Measurements from ENCODE around the gene SREBF2. TPM values are rescaled to one million over a fixed set of nuclear protein-coding genes. Genes with fewer than 3 reads are reported as not detected.

Gene SREBF2
- total and polyA plus RNA-seq, 2 donors (not counting 3 experiments of a cell fraction or from before 2014, with no cell fraction given), result 101 to 136 TPM

DNA sequence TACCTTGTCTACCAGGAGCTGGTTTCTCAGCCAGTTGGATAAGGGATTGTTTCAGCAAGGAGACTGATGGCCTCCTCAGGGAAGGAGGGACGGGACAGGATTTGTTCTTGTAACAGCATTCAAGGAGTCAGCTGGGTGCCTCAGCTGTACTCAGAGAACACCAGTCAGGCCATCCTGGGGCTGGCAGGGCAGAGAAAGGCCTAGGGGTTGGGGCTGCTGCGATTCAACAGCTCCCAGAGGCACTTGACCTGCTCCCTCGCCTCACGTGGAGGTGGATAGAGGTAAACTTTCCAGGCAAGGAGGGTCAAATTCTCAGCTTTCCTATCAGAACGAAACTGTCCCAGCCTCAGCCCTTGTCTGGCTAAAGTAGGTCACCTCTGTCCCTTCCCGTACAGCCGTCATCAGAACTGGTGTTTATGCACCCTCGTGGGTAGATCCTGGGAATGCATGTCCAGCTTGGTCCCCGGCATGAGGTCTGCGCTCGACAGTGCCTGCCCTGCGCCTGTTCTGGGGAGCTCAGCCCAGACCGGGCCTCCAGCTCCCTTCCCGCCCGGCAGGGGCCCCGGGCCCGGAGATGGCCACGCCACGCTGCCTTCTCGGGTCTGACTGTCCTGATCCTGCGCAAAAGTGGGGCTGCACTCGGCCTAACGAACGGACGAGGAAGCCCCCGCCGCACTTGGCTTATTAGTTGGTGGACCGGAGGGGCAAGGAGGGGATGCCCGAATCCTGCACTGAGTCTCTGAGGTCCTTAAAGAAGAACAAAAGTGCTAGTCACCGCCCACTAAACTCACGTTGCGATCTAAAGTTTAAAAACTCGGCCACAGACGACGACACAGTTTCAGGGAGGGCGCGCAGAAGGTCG, 33.2 kb upstream of the SREBF2 start:
- Histone ChIP-seq H3K9me1 (replicated peaks; ENCODE audit: control insufficient read depth, extremely low read depth, insufficient read depth, low read length) (no peaks in the 10 kb centered on the region), H3K9me3 (replicated peaks; ENCODE audit: control insufficient read depth, insufficient read depth, low read length) (no peaks in the 10 kb centered on the region), H3K36me3 (ENCODE audit: control insufficient read depth in 2 of 2, extremely low read depth in 1 of 2, insufficient read depth in 2 of 2, low read length in 2 of 2) (no peaks in the 10 kb centered on the region), H2AFZ (ENCODE audit: low read depth, low read length) (peak overlapping the region; percentile 86), H3K4me1 (ENCODE audit: control insufficient read depth, extremely low read depth, insufficient read depth, low read length) (peaks cover 16% of the 10 kb centered on the region), H4K20me1 (replicated peaks; ENCODE audit: control insufficient read depth, extremely low read depth, insufficient read depth, low read length) (no peaks in the 10 kb centered on the region), H3K27me3 (ENCODE audit: control insufficient read depth in 2 of 2, insufficient read depth in 2 of 2, low read length in 2 of 2) (no peaks in the 10 kb centered on the region), H3K4me2 (ENCODE audit: insufficient read depth, low read length) (peak overlapping the region; percentile 91), H3K27ac (ENCODE audit: insufficient read depth, low read depth, low read length) (peak overlapping the region; percentile 21), H3K4me3 (replicated peaks in 1 of 3; ENCODE audit: insufficient read depth in 1 of 3, low read depth in 1 of 3, low read length in 3 of 3) (peak overlapping the region; percentile 62 to 83 (median 78)), H3K79me2 (ENCODE audit: control insufficient read depth, insufficient read depth, low read length) (peaks cover 5% of the 10 kb centered on the region), H3K9ac (replicated peaks; ENCODE audit: extremely low read depth, insufficient read depth, low read length) (peak overlapping the region; percentile 50)
- DNase-seq (ENCODE audit: low read depth, low spot score) (no peak), FAIRE-seq (peak; percentile 33)
- TSS peak; percentile 84 for BruUV-seq (replicated peaks)
- dilution Hi-C loops (cut with MboI; ENCODE audit: extremely low pct_ligation_motif_present, low sequenced_read_pairs) (no loop called here), intact Hi-C loops (cut with micrococcal nuclease) (loop anchor here (1.0 to 5.0 kb wide), 3 partner anchors 18 to 102 kb away; partner anchors contain the start of genes MEI1 and SREBF2)
- TF ChIP-seq MYC (IDR thresholded peaks at IDR 0.05; ENCODE audit: low read depth, low read length) (no peak), FOS (IDR thresholded peaks at IDR 0.05; ENCODE audit: borderline replicate concordance, insufficient read depth, low read length) (no peak), JUN (IDR thresholded peaks at IDR 0.05; ENCODE audit: borderline replicate concordance, insufficient read depth, insufficient read length, low read depth) (no peak)
- TF ChIP-seq, protein P1, sequence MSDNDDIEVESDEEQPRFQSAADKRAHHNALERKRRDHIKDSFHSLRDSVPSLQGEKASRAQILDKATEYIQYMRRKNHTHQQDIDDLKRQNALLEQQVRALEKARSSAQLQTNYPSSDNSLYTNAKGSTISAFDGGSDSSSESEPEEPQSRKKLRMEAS (IDR thresholded peaks at IDR 0.05; ENCODE audit: insufficient read depth, insufficient read length), result no peak
- TF ChIP-seq, protein P2, sequence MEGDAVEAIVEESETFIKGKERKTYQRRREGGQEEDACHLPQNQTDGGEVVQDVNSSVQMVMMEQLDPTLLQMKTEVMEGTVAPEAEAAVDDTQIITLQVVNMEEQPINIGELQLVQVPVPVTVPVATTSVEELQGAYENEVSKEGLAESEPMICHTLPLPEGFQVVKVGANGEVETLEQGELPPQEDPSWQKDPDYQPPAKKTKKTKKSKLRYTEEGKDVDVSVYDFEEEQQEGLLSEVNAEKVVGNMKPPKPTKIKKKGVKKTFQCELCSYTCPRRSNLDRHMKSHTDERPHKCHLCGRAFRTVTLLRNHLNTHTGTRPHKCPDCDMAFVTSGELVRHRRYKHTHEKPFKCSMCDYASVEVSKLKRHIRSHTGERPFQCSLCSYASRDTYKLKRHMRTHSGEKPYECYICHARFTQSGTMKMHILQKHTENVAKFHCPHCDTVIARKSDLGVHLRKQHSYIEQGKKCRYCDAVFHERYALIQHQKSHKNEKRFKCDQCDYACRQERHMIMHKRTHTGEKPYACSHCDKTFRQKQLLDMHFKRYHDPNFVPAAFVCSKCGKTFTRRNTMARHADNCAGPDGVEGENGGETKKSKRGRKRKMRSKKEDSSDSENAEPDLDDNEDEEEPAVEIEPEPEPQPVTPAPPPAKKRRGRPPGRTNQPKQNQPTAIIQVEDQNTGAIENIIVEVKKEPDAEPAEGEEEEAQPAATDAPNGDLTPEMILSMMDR (IDR thresholded peaks at IDR 0.05; ENCODE audit: extremely low read depth in 1 of 2, insufficient read depth in 1 of 2, low read depth in 1 of 2, low read length in 2 of 2), result no peak
- ChIA-PET CTCF (interaction anchor here (0.5 to 4.0 kb wide), 19 partner anchors 10 to 141 kb away, joined by 3 to 51 read pairs (median 5); partner anchors contain the start of gene SREBF2), POLR2A (interaction anchor here (0.6 to 1.7 kb wide), 2 partner anchors 15 to 109 kb away, joined by 3 to 4 read pairs; no protein-coding TSS in a partner anchor)

Measured in endothelial cell of umbilical vein (primary cell).